ENCODE data around the gene ITLN1.
"Not testable (repeated sequence)": the region's sequence is repeated elsewhere in the genome, so short reads cannot be mapped to it uniquely, and the experiment has no call there.

The ITLN1 gene

DNA sequence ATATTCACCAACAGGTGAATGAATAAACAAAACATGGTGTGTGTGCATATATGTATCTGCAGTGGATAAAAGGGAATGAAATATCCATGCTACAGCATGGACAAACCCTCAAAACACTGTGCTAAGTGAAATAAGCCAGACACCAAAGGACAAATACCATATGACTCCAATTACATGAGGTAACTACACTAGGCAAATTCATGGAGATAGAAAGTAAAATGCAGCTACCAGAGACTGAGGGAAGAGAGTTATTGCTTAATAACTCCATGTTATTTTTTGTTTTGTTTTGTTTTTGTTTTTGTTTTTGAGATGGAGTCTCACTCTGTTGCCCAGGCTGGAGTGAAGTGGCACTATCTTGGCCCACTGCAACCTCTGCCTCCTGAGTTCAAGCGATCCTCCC, 2.4 kb downstream of the ITLN1 start:
- H3K4me1 ChIP-seq (ENCODE audit: control insufficient read depth, insufficient read depth, low read length), result no peaks in the 10 kb centered on the region
- H3K9me3 ChIP-seq (ENCODE audit: control insufficient read depth in 2 of 2, low read length in 2 of 2), result no peaks in the 10 kb centered on the region
- H3K27me3 ChIP-seq (ENCODE audit: control insufficient read depth in 1 of 2, insufficient read depth in 2 of 2, low read length in 2 of 2), result no peaks in the 10 kb centered on the region
- no peak overlapping the region for H3K4me3 ChIP-seq (ENCODE audit: low read length in 2 of 2)
- no peak overlapping the region for H3K27ac ChIP-seq (ENCODE audit: low read length)
- no peak overlapping the region for H3K9ac ChIP-seq (ENCODE audit: low read length in 2 of 2)
- no peaks in the 10 kb centered on the region for H3K36me3 ChIP-seq (ENCODE audit: control insufficient read depth in 2 of 2, insufficient read depth in 2 of 2, low read length in 2 of 2)

DNA sequence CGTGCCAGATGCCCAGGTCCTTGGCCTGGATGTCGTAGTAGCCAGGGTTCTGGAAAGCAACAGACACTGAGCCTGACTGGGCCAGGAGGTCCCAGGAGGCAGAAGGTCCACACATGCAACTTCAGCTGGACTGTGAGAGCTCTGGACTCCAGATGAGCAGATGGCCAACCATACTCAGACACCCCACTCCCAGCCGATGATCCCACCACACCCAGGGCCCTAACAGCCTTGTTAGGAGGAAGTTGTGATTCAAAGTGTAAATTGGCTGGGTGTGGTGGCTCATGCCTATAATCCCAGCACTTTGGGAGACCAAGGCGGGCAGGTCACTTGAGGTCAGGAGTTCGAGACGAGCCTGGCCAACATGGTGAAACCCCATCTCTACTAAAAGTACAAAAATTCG, 3.7 kb downstream of the ITLN1 start:
- not testable (repeated sequence) for H3K9ac ChIP-seq (ENCODE audit: low read length in 2 of 2); H3K9me3 ChIP-seq (ENCODE audit: control insufficient read depth in 2 of 2, low read length in 2 of 2); H3K27me3 ChIP-seq (ENCODE audit: control insufficient read depth in 1 of 2, insufficient read depth in 2 of 2, low read length in 2 of 2); H3K4me3 ChIP-seq (ENCODE audit: low read length in 2 of 2); H3K27ac ChIP-seq (ENCODE audit: low read length); H3K4me1 ChIP-seq (ENCODE audit: control insufficient read depth, insufficient read depth, low read length); H3K36me3 ChIP-seq (ENCODE audit: control insufficient read depth in 2 of 2, insufficient read depth in 2 of 2, low read length in 2 of 2)

DNA sequence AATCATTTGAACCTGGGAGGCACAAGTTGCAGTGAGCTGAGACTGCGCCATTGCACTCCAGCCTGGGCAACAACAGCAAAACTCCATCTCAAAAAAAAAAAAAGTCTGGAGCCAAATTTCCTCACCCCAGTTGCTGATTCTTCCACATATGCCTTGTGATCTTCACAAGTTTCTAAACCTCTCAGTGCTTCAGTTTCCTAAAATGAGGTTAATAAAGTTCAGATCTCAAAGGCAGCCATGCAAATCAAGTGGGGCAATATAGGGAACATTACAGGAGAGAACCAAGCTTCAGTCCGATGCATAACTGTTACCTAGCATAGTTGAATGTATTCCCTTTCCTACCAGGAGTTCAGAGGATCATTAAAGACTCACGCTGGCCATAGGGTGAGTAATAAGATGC, 4.8 kb downstream of the ITLN1 start:
- no peak overlapping the region for H3K27ac ChIP-seq (ENCODE audit: low read length)
- peaks cover 0 to 5% of the 10 kb centered on the region in 2 donors for H3K9me3 ChIP-seq (ENCODE audit: control insufficient read depth in 2 of 2, low read length in 2 of 2)
- no peak overlapping the region for H3K9ac ChIP-seq (ENCODE audit: low read length in 2 of 2)
- no peaks in the 10 kb centered on the region for H3K4me1 ChIP-seq (ENCODE audit: control insufficient read depth, insufficient read depth, low read length)
- no peaks in the 10 kb centered on the region for H3K36me3 ChIP-seq (ENCODE audit: control insufficient read depth in 2 of 2, insufficient read depth in 2 of 2, low read length in 2 of 2)
- H3K27me3 ChIP-seq (ENCODE audit: control insufficient read depth in 1 of 2, insufficient read depth in 2 of 2, low read length in 2 of 2), result no peaks in the 10 kb centered on the region
- H3K4me3 ChIP-seq (ENCODE audit: low read length in 2 of 2), result no peak overlapping the region

- no peaks in the 10 kb centered on the region for H3K4me1 ChIP-seq (ENCODE audit: control insufficient read depth, insufficient read depth, low read length)
- H3K36me3 ChIP-seq (ENCODE audit: control insufficient read depth in 2 of 2, insufficient read depth in 2 of 2, low read length in 2 of 2), result no peaks in the 10 kb centered on the region
- peaks cover 0 to 5% of the 10 kb centered on the region in 2 donors for H3K9me3 ChIP-seq (ENCODE audit: control insufficient read depth in 2 of 2, low read length in 2 of 2)
- no peak overlapping the region for H3K27ac ChIP-seq (ENCODE audit: low read length)
- H3K27me3 ChIP-seq (ENCODE audit: control insufficient read depth in 1 of 2, insufficient read depth in 2 of 2, low read length in 2 of 2), result no peaks in the 10 kb centered on the region
- H3K4me3 ChIP-seq (ENCODE audit: low read length in 2 of 2), result no peak overlapping the region
- no peak overlapping the region for H3K9ac ChIP-seq (ENCODE audit: low read length in 2 of 2)
Observed at GRCh38 chr1:160879056-160879455, 5.9 kb downstream of the ITLN1 start.

DNA sequence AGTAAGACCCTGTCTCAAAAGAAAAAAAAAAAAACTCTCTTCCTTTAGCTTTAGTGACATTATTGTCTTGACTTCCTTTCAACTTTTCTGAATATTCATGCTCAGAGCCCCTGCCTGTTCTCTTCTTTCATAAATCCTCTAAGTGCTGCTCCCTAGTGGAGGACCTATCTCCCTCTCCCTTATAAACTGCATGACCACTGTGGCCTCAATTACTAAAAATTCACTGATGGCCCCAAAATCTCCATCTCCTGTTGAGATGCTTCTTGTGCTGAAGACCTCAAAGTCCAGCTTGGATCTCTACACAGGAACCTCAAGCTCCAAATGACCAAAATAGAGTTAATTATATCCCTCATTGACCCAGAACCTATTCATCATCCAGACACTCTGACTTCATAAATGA, 7.8 kb downstream of the ITLN1 start:
- H3K9me3 ChIP-seq (ENCODE audit: control insufficient read depth in 2 of 2, low read length in 2 of 2), result peaks cover 0 to 5% of the 10 kb centered on the region in 2 donors
- no peak overlapping the region for H3K4me3 ChIP-seq (ENCODE audit: low read length in 2 of 2)
- H3K27me3 ChIP-seq (ENCODE audit: control insufficient read depth in 1 of 2, insufficient read depth in 2 of 2, low read length in 2 of 2), result no peaks in the 10 kb centered on the region
- no peak overlapping the region for H3K9ac ChIP-seq (ENCODE audit: low read length in 2 of 2)
- no peak overlapping the region for H3K27ac ChIP-seq (ENCODE audit: low read length)
- no peaks in the 10 kb centered on the region for H3K36me3 ChIP-seq (ENCODE audit: control insufficient read depth in 2 of 2, insufficient read depth in 2 of 2, low read length in 2 of 2)
- no peaks in the 10 kb centered on the region for H3K4me1 ChIP-seq (ENCODE audit: control insufficient read depth, insufficient read depth, low read length)

DNA sequence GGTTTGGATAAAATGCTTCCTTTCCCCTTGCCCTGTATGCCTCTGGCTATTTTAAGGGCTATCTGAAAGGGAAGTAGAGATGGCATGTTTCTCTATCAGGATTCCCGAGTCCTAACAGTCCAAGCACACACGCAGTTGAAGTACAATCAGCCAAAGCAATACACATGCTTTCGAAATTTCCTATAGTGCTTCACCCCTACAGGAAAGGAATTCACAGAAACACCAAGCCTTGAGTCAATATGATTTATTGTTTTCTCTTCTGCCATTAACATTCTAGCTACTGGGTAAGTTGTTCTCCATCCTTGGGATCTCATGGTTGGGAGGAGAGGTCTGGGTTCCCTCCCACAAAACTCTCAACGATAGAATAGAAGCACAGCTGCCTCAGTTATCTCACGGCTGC, 8.7 kb downstream of the ITLN1 start:
- Histone ChIP-seq H3K9me3 (ENCODE audit: control insufficient read depth in 2 of 2, low read length in 2 of 2) (peaks cover 0 to 5% of the 10 kb centered on the region in 2 donors), H3K9ac (ENCODE audit: low read length in 2 of 2) (no peak overlapping the region), H3K27ac (ENCODE audit: low read length) (no peak overlapping the region), H3K36me3 (ENCODE audit: control insufficient read depth in 2 of 2, insufficient read depth in 2 of 2, low read length in 2 of 2) (no peaks in the 10 kb centered on the region), H3K4me1 (ENCODE audit: control insufficient read depth, insufficient read depth, low read length) (no peaks in the 10 kb centered on the region), H3K4me3 (ENCODE audit: low read length in 2 of 2) (no peak overlapping the region), H3K27me3 (ENCODE audit: control insufficient read depth in 1 of 2, insufficient read depth in 2 of 2, low read length in 2 of 2) (no peaks in the 10 kb centered on the region)

GRCh38 chr1:160875591-160875990, 9.4 kb downstream of the ITLN1 start:
- H3K9me3 ChIP-seq (ENCODE audit: control insufficient read depth in 2 of 2, low read length in 2 of 2); H3K36me3 ChIP-seq (ENCODE audit: control insufficient read depth in 2 of 2, insufficient read depth in 2 of 2, low read length in 2 of 2); H3K27ac ChIP-seq (ENCODE audit: low read length); H3K4me1 ChIP-seq (ENCODE audit: control insufficient read depth, insufficient read depth, low read length); H3K27me3 ChIP-seq (ENCODE audit: control insufficient read depth in 1 of 2, insufficient read depth in 2 of 2, low read length in 2 of 2); H3K4me3 ChIP-seq (ENCODE audit: low read length in 2 of 2); H3K9ac ChIP-seq (ENCODE audit: low read length in 2 of 2): not testable (repeated sequence)

- H3K27ac ChIP-seq (ENCODE audit: low read length), result no peak overlapping the region
- H3K27me3 ChIP-seq (ENCODE audit: control insufficient read depth in 1 of 2, insufficient read depth in 2 of 2, low read length in 2 of 2), result no peaks in the 10 kb centered on the region
- no peak overlapping the region for H3K9ac ChIP-seq (ENCODE audit: low read length in 2 of 2)
Observed at GRCh38 chr1:160874935-160875334, 10.0 kb downstream of the ITLN1 start.

GRCh38 chr1:160868141-160868540, 16.8 kb downstream of the ITLN1 start:
- H3K4me3 ChIP-seq (ENCODE audit: low read length in 2 of 2), result no peak overlapping the region
- H3K36me3 ChIP-seq (ENCODE audit: control insufficient read depth in 2 of 2, insufficient read depth in 2 of 2, low read length in 2 of 2), result no peaks in the 10 kb centered on the region
- no peaks in the 10 kb centered on the region for H3K27me3 ChIP-seq (ENCODE audit: control insufficient read depth in 1 of 2, insufficient read depth in 2 of 2, low read length in 2 of 2)
- no peak overlapping the region for H3K27ac ChIP-seq (ENCODE audit: low read length)
- no peaks in the 10 kb centered on the region for H3K4me1 ChIP-seq (ENCODE audit: control insufficient read depth, insufficient read depth, low read length)
- H3K9me3 ChIP-seq (ENCODE audit: control insufficient read depth in 2 of 2, low read length in 2 of 2), result no peaks in the 10 kb centered on the region
- no peak overlapping the region for H3K9ac ChIP-seq (ENCODE audit: low read length in 2 of 2)

More at GRCh38 chr1:160874935-160875334, 10.0 kb downstream of the ITLN1 start:
- Histone ChIP-seq H3K4me1 (ENCODE audit: control insufficient read depth, insufficient read depth, low read length) (no peaks in the 10 kb centered on the region), H3K36me3 (ENCODE audit: control insufficient read depth in 2 of 2, insufficient read depth in 2 of 2, low read length in 2 of 2) (no peaks in the 10 kb centered on the region), H3K4me3 (ENCODE audit: low read length in 2 of 2) (no peak overlapping the region), H3K9me3 (ENCODE audit: control insufficient read depth in 2 of 2, low read length in 2 of 2) (peaks cover 0 to 5% of the 10 kb centered on the region in 2 donors)

GRCh38 chr1:160867651-160868050, 17.3 kb downstream of the ITLN1 start:
- not testable (repeated sequence) for H3K9ac ChIP-seq (ENCODE audit: low read length in 2 of 2); H3K36me3 ChIP-seq (ENCODE audit: control insufficient read depth in 2 of 2, insufficient read depth in 2 of 2, low read length in 2 of 2); H3K4me1 ChIP-seq (ENCODE audit: control insufficient read depth, insufficient read depth, low read length); H3K27ac ChIP-seq (ENCODE audit: low read length); H3K4me3 ChIP-seq (ENCODE audit: low read length in 2 of 2); H3K27me3 ChIP-seq (ENCODE audit: control insufficient read depth in 1 of 2, insufficient read depth in 2 of 2, low read length in 2 of 2); H3K9me3 ChIP-seq (ENCODE audit: control insufficient read depth in 2 of 2, low read length in 2 of 2)

DNA sequence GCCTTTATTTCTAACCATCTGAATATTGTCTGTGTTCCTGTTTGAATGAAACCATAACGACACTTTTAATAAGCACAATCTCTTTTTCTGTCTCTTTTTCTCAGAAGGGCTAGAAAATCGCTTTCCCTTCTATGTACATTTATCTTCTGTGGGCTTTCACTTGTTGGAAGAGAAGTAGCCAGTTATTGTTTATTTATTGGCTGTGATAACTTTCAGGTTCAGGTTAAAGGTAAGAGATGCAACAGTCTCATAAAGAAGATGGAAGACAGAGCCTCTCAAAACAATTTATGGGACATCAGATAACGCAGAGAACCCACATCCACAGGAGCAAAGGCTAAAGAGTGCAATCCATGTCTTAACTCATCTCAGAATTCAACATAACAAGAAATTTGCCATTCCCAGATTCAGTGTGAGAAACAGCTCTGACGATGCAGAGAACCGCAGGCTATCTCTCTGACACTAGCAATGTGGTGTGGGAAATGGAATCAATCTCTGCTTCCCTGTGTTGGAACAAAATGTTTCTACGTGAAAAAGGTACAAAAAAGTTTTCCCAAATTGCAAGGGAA, 18.2 kb downstream of the ITLN1 start:
- Histone ChIP-seq H3K36me3 (ENCODE audit: control insufficient read depth in 2 of 2, insufficient read depth in 2 of 2, low read length in 2 of 2) (no peaks in the 10 kb centered on the region), H3K4me1 (ENCODE audit: control insufficient read depth, insufficient read depth, low read length) (no peaks in the 10 kb centered on the region), H3K9me3 (ENCODE audit: control insufficient read depth in 2 of 2, low read length in 2 of 2) (no peaks in the 10 kb centered on the region), H3K27ac (ENCODE audit: low read length) (no peak overlapping the region), H3K9ac (ENCODE audit: low read length in 2 of 2) (no peak overlapping the region), H3K4me3 (ENCODE audit: low read length in 2 of 2) (no peak overlapping the region), H3K27me3 (ENCODE audit: control insufficient read depth in 1 of 2, insufficient read depth in 2 of 2, low read length in 2 of 2) (no peaks in the 10 kb centered on the region)
